Ishikawa (cell line): ENCODE measurements around the gene CFAP90.

Experiments
- CREB1 ChIP-seq: IDR thresholded peaks from 2 replicates; pipeline ENCODE4 v1.6.1; 2012; ENCODE audit warnings: low read depth
- EGR1 ChIP-seq: IDR thresholded peaks from 2 replicates; pipeline ENCODE4 v1.6.1; 2012
- EP300 ChIP-seq: IDR thresholded peaks from 2 replicates; pipeline ENCODE4 v1.6.1; 2012; ENCODE audit warnings: borderline replicate concordance
- FOXM1 ChIP-seq: IDR thresholded peaks from 2 replicates; pipeline ENCODE4 v1.6.1; 2012; ENCODE audit warnings: low read depth, borderline replicate concordance
- MAX ChIP-seq: IDR thresholded peaks from 2 replicates; pipeline ENCODE4 v1.6.1; 2012
- RAD21 ChIP-seq: IDR thresholded peaks from 2 replicates; pipeline ENCODE4 v1.6.1; 2012; ENCODE audit warnings: low read depth
- REST ChIP-seq: IDR thresholded peaks from 2 replicates; pipeline ENCODE4 v1.6.1; 2012; ENCODE audit warnings: low read depth, mild to moderate bottlenecking
- TAF1 ChIP-seq: IDR thresholded peaks from 2 replicates; pipeline ENCODE4 v1.6.1; 2012; ENCODE audit warnings: low read depth, mild to moderate bottlenecking
- YY1 ChIP-seq: IDR thresholded peaks from 2 replicates; pipeline ENCODE4 v1.6.1; 2012; ENCODE audit warnings: low read depth
- ZBTB7A ChIP-seq: IDR thresholded peaks from 2 replicates; pipeline ENCODE4 v1.6.1; 2012; ENCODE audit warnings: low read depth

DNA sequence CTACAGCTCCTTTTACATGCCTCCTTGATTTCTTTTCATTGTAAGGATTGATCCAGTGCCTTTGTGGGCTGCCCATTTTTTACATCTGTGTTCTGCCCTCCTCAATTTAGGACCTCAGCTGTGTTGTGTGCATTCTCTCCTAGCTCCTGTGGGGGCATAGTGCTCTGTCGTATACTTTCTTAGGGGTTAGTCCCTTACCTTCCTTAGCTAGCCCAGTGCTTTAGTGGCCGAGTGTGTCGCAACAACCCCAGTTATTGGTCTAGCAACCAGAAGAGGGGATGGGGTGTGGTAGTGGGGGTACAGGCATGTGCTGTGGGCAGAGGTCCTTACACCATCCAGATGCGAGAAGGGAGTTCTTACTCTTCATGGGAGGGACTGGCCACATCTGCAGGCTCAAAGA lies 30.2 kb upstream of the CFAP90 start:
- TF ChIP-seq RAD21: no peak
- no peak for TF ChIP-seq REST
- TF ChIP-seq CREB1: no peak
- no peak for TF ChIP-seq TAF1
- TF ChIP-seq EP300: no peak
- no peak for TF ChIP-seq EGR1
- TF ChIP-seq MAX: no peak
- no peak for TF ChIP-seq FOXM1
- no peak for TF ChIP-seq YY1
- TF ChIP-seq ZBTB7A: no peak
